Gastrocnemius medialis (tissue), 4 donors: ENCODE results near the gene PSD.

Experiments used
- CTCF ChIP-seq, 5 experiments: fragments of 450-650 bp in 3 of 5; fragments of 200-600 bp in 2 of 5; sonication (generic) in 2 of 5; IDR thresholded peaks in 4 of 5; conservative IDR thresholded peaks in 1 of 5; 1 replicate in 4 of 5; 2 replicates in 1 of 5; pipeline ENCODE4 v1.5.1; 2016 to 2019; ENCODE audit warnings: antibody characterized with exemption in 5 of 5, mild to moderate bottlenecking in 3 of 5, moderate library complexity in 3 of 5
- POLR2A ChIP-seq, 2 donors: fragments of 450-650 bp; IDR thresholded peaks; one replicate each; pipeline ENCODE4 v1.6.1; 2017; ENCODE audit warnings: antibody characterized with exemption in 2 of 2, mild to moderate bottlenecking in 2 of 2, moderate library complexity in 2 of 2

- TF ChIP-seq CTCF (IDR thresholded peaks at IDR 0.05 in 4 of 5, conservative IDR thresholded peaks at IDR 0.05 in 1 of 5) (no peak), POLR2A (IDR thresholded peaks at IDR 0.05) (no peak)
These were observed 64.1 kb downstream of the PSD start for GRCh38 chr10:102354451-102354850.
